B cell (primary cell): ENCODE results near the gene ZNF135. TPM values are rescaled to one million over a fixed set of nuclear protein-coding genes. Genes with fewer than 3 reads are reported as not detected.
A peak's percentile ranks its signal among the peaks of the same experiment; 100 is the strongest.

Experiments used
- ATAC-seq: fragments of 200-7000 bp; cut with Tn5 transposase; one replicate; pipeline ENCODE4 v1.10.0; 2021; ENCODE audit warnings: low read depth, mild to moderate bottlenecking, moderate number of reproducible peaks, moderate library complexity
- CTCF ChIA-PET: fragments of 350-600 bp; sonication (Branson Sonifier 250); formaldehyde crosslinking; loops from one replicate; lab custom pipeline; 2021; ENCODE audit warnings: antibody characterized with exemption, inconsistent platforms; lab: Charles Lee
- POLR2A ChIA-PET: fragments of 350-600 bp; sonication (Branson Sonifier 250); formaldehyde crosslinking; loops from one replicate; lab custom pipeline; 2021; ENCODE audit warnings: antibody characterized with exemption; lab: Charles Lee
- DNase-seq: peaks from one replicate; pipeline ENCODE4 v3.0.0; 2013
- H2AFZ ChIP-seq: 2 replicates; pipeline ENCODE4 v1.6.1; 2012; ENCODE audit warnings: mild to moderate bottlenecking, low read depth, low read length; ENCODE audit not compliant: insufficient read depth, poor library complexity, severe bottlenecking
- H3K27ac ChIP-seq, 2 donors: 1 replicate in 1 of 2; 2 replicates in 1 of 2; pipeline ENCODE4 v1.5.1; 2012 to 2013; ENCODE audit warnings: low read length in 2 of 2, mild to moderate bottlenecking in 2 of 2, moderate library complexity in 1 of 2
- H3K27me3 ChIP-seq, 4 experiments: fragments of 200-600 bp in 1 of 4; sonication (generic) in 1 of 4; replicated peaks in 1 of 4; 1 replicate in 2 of 4; 2 replicates in 2 of 4; pipeline versions ENCODE4 v1.6.1 to v1.7.0; 2013 to 2016; ENCODE audit warnings: low read length in 3 of 4, mild to moderate bottlenecking in 2 of 4, mixed read lengths in 1 of 4, moderate library complexity in 1 of 4; ENCODE audit not compliant: insufficient read depth in 4 of 4, control insufficient read depth in 3 of 4; ENCODE audit errors: control extremely low read depth in 1 of 4
- H3K36me3 ChIP-seq, 2 experiments: replicated peaks in 1 of 2; 1 replicate in 1 of 2; 2 replicates in 1 of 2; pipeline versions ENCODE4 v1.6.1 to v1.7.1; 2013; ENCODE audit warnings: low read length in 1 of 2; ENCODE audit not compliant: insufficient read depth in 2 of 2, control insufficient read depth in 1 of 2; ENCODE audit errors: control extremely low read depth in 1 of 2, extremely low read depth in 1 of 2
- H3K4me1 ChIP-seq, 2 donors: fragments of 200-600 bp in 1 of 2; sonication (generic) in 1 of 2; 1 replicate in 1 of 2; 2 replicates in 1 of 2; pipeline versions ENCODE4 v1.5.1 to v1.6.1; 2013 to 2017; ENCODE audit warnings: low read length in 2 of 2; ENCODE audit not compliant: control insufficient read depth in 2 of 2, insufficient read depth in 2 of 2
- H3K4me2 ChIP-seq: replicated peaks from 2 replicates; pipeline ENCODE3; 2012; ENCODE audit warnings: mild to moderate bottlenecking, low read depth, low read length; ENCODE audit not compliant: poor library complexity, severe bottlenecking
- H3K4me3 ChIP-seq, 5 experiments: fragments of 200-600 bp in 1 of 5; sonication (generic) in 1 of 5; 1 replicate in 3 of 5; 2 replicates in 2 of 5; pipeline versions ENCODE4 v1.5.1 to v1.7.0; 2011 to 2016; ENCODE audit warnings: low read length in 4 of 5, mild to moderate bottlenecking in 4 of 5, low read depth in 2 of 5, control low read depth in 1 of 5, moderate library complexity in 1 of 5; ENCODE audit not compliant: insufficient read depth in 1 of 5; ENCODE audit errors: control extremely low read depth in 1 of 5, extremely low read depth in 1 of 5
- H3K79me2 ChIP-seq: fragments of 200-600 bp; sonication (generic); one replicate; pipeline ENCODE4 v1.6.0; 2016; ENCODE audit warnings: low read length; ENCODE audit not compliant: control insufficient read depth, insufficient read depth
- H3K9ac ChIP-seq: fragments of 200-600 bp; sonication (generic); 2 replicates; pipeline ENCODE4 v1.6.1; 2017; ENCODE audit warnings: mild to moderate bottlenecking, low read length, moderate library complexity
- H3K9me3 ChIP-seq, 3 donors: one replicate each; pipeline versions ENCODE4 v1.6.1 to v1.7.1; 2013; ENCODE audit warnings: low read length in 2 of 3; ENCODE audit not compliant: control insufficient read depth in 2 of 3, insufficient read depth in 1 of 3; ENCODE audit errors: control extremely low read depth in 1 of 3
- H4K20me1 ChIP-seq: 2 replicates; pipeline ENCODE4 v1.6.0; 2012; ENCODE audit warnings: mild to moderate bottlenecking, low read length; ENCODE audit not compliant: insufficient read depth, control insufficient read depth, poor library complexity, severe bottlenecking
- H3K27ac Mint-ChIP-seq: one replicate; pipeline ENCODE4 v1.8.0; 2021; ENCODE audit warnings: mixed read lengths
- H3K27me3 Mint-ChIP-seq: one replicate; pipeline ENCODE4 v1.8.0; 2021; ENCODE audit warnings: mixed read lengths
- H3K4me1 Mint-ChIP-seq: one replicate; pipeline ENCODE4 v1.8.0; 2021; ENCODE audit warnings: mixed read lengths
- H3K4me3 Mint-ChIP-seq: one replicate; pipeline ENCODE4 v1.8.0; 2021; ENCODE audit warnings: mixed read lengths
- H3K9me3 Mint-ChIP-seq: one replicate; pipeline ENCODE4 v1.8.0; 2022; ENCODE audit warnings: mixed read lengths; ENCODE audit not compliant: insufficient read depth
- EZH2 ChIP-seq: IDR thresholded peaks from 2 replicates; pipeline ENCODE4 v1.6.1; 2012; ENCODE audit warnings: borderline replicate concordance, low read depth, mild to moderate bottlenecking, moderate library complexity, low read length; ENCODE audit not compliant: insufficient read depth, poor library complexity, severe bottlenecking
- WGBS: methylation state at CpG from one replicate; pipeline ENCODE4 v1.1.5; 2013; ENCODE audit warnings: missing lambda C conversion rate; ENCODE audit not compliant: insufficient coverage; 5-methylcytosine and 5-hydroxymethylcytosine counted together
- intact Hi-C: fragments of 100-400 bp; cut with micrococcal nuclease; formaldehyde crosslinking; loops from one replicate; pipeline ENCODE4 v1.10.0; 2022
- polyA plus RNA-seq: library from polyadenylated mRNA; depleted of rRNA; stranded (reverse); fragments of >200 nt; gene quantifications from 2 replicates; pipeline ENCODE4 v1.2.3, GENCODE V29; 2012
- total RNA-seq, 2 donors: library from RNA; stranded (reverse); fragments of 120-200 nt in 1 of 2; gene quantifications; 1 replicate in 1 of 2; 2 replicates in 1 of 2; pipeline versions ENCODE4 v1.2.3 to v1.2.4, GENCODE V29; 2013 to 2022
- TF ChIP-seq, protein P1 (sequence below): fragments of 200-600 bp; IDR thresholded peaks from one replicate; pipeline ENCODE4 v1.8.0; 2022; ENCODE audit warnings: antibody characterized with exemption, mild to moderate bottlenecking

ZNF135 gene
- total and polyA plus RNA-seq, 2 donors (not counting 1 experiment from before 2014, with no cell fraction given): 8.9 to 10.0 TPM

DNA sequence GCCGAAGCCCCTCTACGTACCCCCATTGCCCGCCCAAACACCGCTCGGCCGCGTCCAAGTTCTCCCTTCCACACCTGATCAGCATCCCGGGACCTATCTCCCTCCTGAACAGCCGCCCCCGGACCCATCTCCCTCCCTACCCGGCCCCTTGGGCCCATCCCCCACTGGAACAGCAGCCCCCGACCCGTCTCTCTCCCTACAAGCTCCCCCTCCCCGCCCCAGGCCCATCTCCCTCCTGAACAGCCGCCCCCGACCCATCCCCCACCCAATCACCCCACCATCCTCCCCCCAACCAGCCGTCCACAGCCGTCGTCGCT is 24.6 kb upstream of the ZNF135 start:
- H3K36me3 ChIP-seq: no peaks in the 10 kb centered on the region
- Mint-ChIP-seq H3K9me3 (peaks cover 5% of the 10 kb centered on the region), H3K27me3 (peaks cover 29% of the 10 kb centered on the region), H3K27ac (no peak overlapping the region), H3K4me3 (no peak overlapping the region), H3K4me1 (peaks cover 5% of the 10 kb centered on the region)
- H3K4me3 ChIP-seq: no peak overlapping the region
- DNase-seq (no peak), ATAC-seq (no peak)
- no peak for TF ChIP-seq EZH2
- TF ChIP-seq, protein P1, sequence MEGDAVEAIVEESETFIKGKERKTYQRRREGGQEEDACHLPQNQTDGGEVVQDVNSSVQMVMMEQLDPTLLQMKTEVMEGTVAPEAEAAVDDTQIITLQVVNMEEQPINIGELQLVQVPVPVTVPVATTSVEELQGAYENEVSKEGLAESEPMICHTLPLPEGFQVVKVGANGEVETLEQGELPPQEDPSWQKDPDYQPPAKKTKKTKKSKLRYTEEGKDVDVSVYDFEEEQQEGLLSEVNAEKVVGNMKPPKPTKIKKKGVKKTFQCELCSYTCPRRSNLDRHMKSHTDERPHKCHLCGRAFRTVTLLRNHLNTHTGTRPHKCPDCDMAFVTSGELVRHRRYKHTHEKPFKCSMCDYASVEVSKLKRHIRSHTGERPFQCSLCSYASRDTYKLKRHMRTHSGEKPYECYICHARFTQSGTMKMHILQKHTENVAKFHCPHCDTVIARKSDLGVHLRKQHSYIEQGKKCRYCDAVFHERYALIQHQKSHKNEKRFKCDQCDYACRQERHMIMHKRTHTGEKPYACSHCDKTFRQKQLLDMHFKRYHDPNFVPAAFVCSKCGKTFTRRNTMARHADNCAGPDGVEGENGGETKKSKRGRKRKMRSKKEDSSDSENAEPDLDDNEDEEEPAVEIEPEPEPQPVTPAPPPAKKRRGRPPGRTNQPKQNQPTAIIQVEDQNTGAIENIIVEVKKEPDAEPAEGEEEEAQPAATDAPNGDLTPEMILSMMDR: no peak
- H3K9me3 ChIP-seq: peaks cover 0 to 73% (median 0%) of the 10 kb centered on the region in 3 donors
- peak overlapping the region; percentile 60 for H3K4me2 ChIP-seq
- H3K79me2 ChIP-seq: no peaks in the 10 kb centered on the region
- H3K4me1 ChIP-seq: peaks cover 0 to 4% of the 10 kb centered on the region in 2 donors
- H3K27me3 ChIP-seq: peaks cover 0 to 40% (median 3%) of the 10 kb centered on the region in 4 experiments
- intact Hi-C loops: no loop called here
- no peaks in the 10 kb centered on the region for H4K20me1 ChIP-seq
- POLR2A ChIA-PET: interaction anchor here (0.5 kb wide), 1 partner anchor 40 kb away, joined by 7 read pairs; no protein-coding TSS in a partner anchor
- H2AFZ ChIP-seq: no peak overlapping the region
- 10% methylated on average over 11 of the region's 20 CpGs for WGBS
- CTCF ChIA-PET: no interaction called here
- no peak overlapping the region for H3K27ac ChIP-seq
- H3K9ac ChIP-seq: no peak overlapping the region

DNA sequence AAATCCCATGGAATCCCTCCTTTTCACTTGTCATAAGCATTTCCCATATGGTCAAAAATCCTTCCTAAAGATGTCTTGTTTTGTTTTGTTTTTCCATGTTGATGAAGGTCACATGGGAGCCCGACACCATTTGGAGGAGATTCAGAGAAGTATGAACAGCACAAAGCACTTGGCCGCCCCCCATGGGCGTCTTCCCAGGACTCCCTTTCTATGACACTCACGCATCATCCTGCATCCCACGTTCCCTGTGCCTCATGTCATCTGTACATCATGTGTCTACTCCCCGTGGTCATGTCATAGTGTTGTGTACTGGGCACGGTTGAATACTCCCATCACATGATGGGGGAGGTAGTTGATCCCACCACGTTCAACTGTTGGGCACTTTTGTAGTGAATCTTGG is 23.2 kb upstream of the ZNF135 start:
- peaks cover 0 to 4% of the 10 kb centered on the region in 2 donors for H3K4me1 ChIP-seq
- no peaks in the 10 kb centered on the region for H4K20me1 ChIP-seq
- ATAC-seq: no peak
- ChIA-PET POLR2A (no interaction called here), CTCF (no interaction called here)
- H3K9me3 Mint-ChIP-seq: peaks cover 5% of the 10 kb centered on the region
- peaks cover 0 to 81% (median 0%) of the 10 kb centered on the region in 3 donors for H3K9me3 ChIP-seq
- no peaks in the 10 kb centered on the region for H3K79me2 ChIP-seq
- H3K9ac ChIP-seq: no peak overlapping the region
- no peak overlapping the region for H3K27ac ChIP-seq
- H3K4me3 Mint-ChIP-seq: no peak overlapping the region
- H3K27ac Mint-ChIP-seq: no peak overlapping the region
- TF ChIP-seq, protein P1: no peak
- TF ChIP-seq EZH2: no peak
- intact Hi-C loops: no loop called here
- WGBS: 96% methylated on average over 3 of the region's 8 CpGs
- H3K27me3 Mint-ChIP-seq: peaks cover 29% of the 10 kb centered on the region
- no peak for DNase-seq
- no peaks in the 10 kb centered on the region for H3K36me3 ChIP-seq
- H3K4me1 Mint-ChIP-seq: peaks cover 5% of the 10 kb centered on the region
- no peak overlapping the region for H2AFZ ChIP-seq
- no peak overlapping the region for H3K4me2 ChIP-seq
- no peak overlapping the region for H3K4me3 ChIP-seq
- peaks cover 0 to 40% (median 3%) of the 10 kb centered on the region in 4 experiments for H3K27me3 ChIP-seq
